Peyer's patch (tissue), 4 donors: ENCODE data around the gene INPP1.
A peak's percentile ranks its signal among the peaks of the same experiment; 100 is the strongest.

Experiments used
- POLR2A ChIP-seq, 2 donors: fragments of 450-650 bp; IDR thresholded peaks; one replicate each; pipeline ENCODE4 v1.5.1; 2017; ENCODE audit warnings: antibody characterized with exemption in 2 of 2, mild to moderate bottlenecking in 2 of 2, moderate library complexity in 2 of 2
- TF ChIP-seq, protein P1 (sequence below), 6 experiments: fragments of 450-650 bp in 4 of 6; fragments of 200-600 bp in 2 of 6; sonication (generic) in 1 of 6; IDR thresholded peaks; one replicate each; pipeline ENCODE4 v1.5.1; 2017 to 2019; ENCODE audit warnings: antibody characterized with exemption in 6 of 6, mild to moderate bottlenecking in 3 of 6, moderate library complexity in 1 of 6

DNA sequence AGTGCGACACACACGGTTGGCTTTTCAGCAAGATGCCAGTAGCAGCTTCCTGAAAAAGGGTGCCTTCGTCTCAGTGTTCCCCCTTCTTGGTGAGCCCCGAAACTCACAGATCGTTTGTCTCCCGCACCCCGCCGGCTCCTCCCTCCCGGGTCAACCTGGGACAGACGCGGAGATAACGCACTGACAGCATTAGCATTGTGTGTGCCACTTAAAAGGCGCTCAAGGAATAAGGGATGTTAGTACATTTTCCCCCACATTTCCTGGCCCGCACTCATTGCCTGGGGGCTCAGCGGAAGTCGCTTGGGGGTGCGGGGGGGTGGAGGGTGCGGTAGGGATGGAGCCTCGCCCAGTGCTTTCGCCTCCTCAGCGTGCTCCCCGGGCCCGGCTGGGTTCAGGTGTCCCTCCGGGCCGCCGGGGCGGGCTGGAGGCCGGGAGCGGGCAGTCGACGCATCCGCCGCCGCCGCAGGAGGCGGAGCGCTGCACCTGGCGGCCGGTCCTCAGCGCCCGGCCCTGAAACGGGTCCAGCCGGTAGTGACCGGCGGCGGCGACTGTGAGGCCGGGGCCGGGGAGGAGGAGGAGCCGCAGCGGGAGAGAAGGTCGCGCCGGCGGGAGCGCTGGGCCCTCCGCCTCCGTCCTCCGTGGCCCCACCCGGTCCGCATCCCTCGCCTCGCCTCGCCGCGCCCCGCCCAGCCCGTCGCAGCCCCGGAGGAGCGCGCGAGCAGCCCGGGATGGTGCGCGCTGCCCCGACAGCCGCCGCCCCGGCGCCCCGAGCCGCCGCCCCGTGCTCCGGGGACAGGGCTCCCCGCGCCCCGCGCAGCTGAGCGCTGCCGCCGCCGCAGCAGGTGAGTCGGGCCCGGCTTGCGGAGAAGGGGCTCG is 64.5 kb downstream of the INPP1 start, which contains the start of gene MFSD6:
- TF ChIP-seq, protein P1, sequence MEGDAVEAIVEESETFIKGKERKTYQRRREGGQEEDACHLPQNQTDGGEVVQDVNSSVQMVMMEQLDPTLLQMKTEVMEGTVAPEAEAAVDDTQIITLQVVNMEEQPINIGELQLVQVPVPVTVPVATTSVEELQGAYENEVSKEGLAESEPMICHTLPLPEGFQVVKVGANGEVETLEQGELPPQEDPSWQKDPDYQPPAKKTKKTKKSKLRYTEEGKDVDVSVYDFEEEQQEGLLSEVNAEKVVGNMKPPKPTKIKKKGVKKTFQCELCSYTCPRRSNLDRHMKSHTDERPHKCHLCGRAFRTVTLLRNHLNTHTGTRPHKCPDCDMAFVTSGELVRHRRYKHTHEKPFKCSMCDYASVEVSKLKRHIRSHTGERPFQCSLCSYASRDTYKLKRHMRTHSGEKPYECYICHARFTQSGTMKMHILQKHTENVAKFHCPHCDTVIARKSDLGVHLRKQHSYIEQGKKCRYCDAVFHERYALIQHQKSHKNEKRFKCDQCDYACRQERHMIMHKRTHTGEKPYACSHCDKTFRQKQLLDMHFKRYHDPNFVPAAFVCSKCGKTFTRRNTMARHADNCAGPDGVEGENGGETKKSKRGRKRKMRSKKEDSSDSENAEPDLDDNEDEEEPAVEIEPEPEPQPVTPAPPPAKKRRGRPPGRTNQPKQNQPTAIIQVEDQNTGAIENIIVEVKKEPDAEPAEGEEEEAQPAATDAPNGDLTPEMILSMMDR (IDR thresholded peaks at IDR 0.05): peak in 3 of 6 experiments; percentile 29 to 34 (median 33)
- TF ChIP-seq POLR2A (IDR thresholded peaks at IDR 0.05): peak; percentile 42 to 58
